AG04450 (cell line): ENCODE measurements around the gene TSC1. TPM values are rescaled to one million over a fixed set of nuclear protein-coding genes. Genes with fewer than 3 reads are reported as not detected.

Experiments used
- CTCF ChIA-PET: fragments of 300-600, 350-600 bp; formaldehyde crosslinking; extraction: SDS; loops from one replicate; lab custom pipeline; 2022; ENCODE audit warnings: antibody characterized with exemption, inconsistent platforms; lab: Charles Lee
- POLR2A ChIA-PET: fragments of 350-600 bp; formaldehyde crosslinking; extraction: SDS; loops from one replicate; lab custom pipeline; 2021; ENCODE audit warnings: antibody characterized with exemption, inconsistent platforms; lab: Yijun Ruan, JAX
- DNase-seq: peaks from one replicate; pipeline ENCODE4 v3.0.0-alpha.2; 2011; ENCODE audit warnings: low read depth, low spot score
- H3K27ac ChIP-seq: one replicate; pipeline ENCODE4 v1.5.1; 2012; ENCODE audit warnings: low read depth, low read length, control low read depth
- H3K27me3 ChIP-seq: one replicate; pipeline ENCODE4 v1.6.0; 2012; ENCODE audit warnings: low read length; ENCODE audit not compliant: control insufficient read depth, insufficient read depth
- H3K4me3 ChIP-seq: 2 replicates; pipeline ENCODE4 v1.5.1; 2011; ENCODE audit warnings: mild to moderate bottlenecking, low read depth, low read length, control low read depth
- H3K9me3 ChIP-seq: 2 replicates; pipeline ENCODE4 v1.5.1; 2012; ENCODE audit warnings: low read length; ENCODE audit not compliant: control insufficient read depth, insufficient read depth
- polyA plus RNA-seq: library from polyadenylated mRNA; depleted of rRNA; stranded (reverse); fragments of >200 nt; gene quantifications from 2 replicates; pipeline ENCODE4 v1.2.3, GENCODE V29; 2011
- TF ChIP-seq, protein P1 (sequence below): IDR thresholded peaks from 2 replicates; pipeline ENCODE4 v1.5.1; 2011; ENCODE audit warnings: low read depth, low read length, control low read depth, inconsistent platforms

Gene TSC1
- polyA plus RNA-seq, 1 experiment: 87.1 TPM

DNA sequence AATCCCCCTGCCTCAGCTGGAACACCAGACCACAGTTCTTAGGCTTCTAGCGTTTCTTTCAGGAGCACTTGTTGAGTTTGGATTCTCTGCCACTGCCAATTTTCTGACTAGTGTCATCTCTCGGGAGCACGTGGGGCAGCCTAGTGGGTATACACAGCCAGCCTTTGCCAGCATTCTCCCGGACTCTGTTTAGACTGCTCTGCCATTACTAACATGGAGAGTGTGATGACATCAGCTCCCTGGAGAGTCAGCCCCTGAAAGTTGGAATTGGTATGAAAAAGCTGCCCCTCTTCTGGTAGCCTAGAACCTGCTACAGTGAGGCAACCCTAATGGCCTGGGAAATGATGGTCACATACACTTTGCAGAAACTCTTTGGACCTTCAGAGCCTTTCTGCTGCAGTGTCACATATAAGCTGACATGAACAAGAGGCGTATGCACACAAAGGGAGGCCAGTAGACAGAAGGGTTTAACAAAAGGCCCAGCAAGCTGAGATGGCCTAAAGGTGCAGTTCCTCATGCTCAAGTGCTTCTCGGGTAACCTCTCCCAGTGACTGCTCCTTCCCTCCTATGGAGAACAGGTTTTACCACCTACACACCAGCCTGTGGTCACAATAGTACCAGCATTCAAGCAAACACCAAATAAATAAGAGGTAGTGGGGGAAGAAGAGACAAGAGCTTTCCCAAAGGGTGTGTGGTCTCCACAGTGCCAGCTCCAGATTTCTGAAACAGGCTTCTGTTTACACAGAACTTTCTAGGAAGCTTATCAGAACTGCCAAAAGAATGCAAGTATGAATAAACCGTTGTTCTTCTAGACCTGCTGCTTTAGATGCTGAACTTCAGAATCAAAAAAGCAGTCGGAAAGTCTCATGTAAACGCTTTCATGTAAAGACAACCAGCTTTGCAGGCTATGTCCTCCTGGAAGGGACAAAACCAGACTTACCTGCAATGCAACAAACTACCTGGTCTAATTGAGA is 49.3 kb downstream of the TSC1 start:
- TF ChIP-seq, protein P1, sequence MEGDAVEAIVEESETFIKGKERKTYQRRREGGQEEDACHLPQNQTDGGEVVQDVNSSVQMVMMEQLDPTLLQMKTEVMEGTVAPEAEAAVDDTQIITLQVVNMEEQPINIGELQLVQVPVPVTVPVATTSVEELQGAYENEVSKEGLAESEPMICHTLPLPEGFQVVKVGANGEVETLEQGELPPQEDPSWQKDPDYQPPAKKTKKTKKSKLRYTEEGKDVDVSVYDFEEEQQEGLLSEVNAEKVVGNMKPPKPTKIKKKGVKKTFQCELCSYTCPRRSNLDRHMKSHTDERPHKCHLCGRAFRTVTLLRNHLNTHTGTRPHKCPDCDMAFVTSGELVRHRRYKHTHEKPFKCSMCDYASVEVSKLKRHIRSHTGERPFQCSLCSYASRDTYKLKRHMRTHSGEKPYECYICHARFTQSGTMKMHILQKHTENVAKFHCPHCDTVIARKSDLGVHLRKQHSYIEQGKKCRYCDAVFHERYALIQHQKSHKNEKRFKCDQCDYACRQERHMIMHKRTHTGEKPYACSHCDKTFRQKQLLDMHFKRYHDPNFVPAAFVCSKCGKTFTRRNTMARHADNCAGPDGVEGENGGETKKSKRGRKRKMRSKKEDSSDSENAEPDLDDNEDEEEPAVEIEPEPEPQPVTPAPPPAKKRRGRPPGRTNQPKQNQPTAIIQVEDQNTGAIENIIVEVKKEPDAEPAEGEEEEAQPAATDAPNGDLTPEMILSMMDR: no peak
- CTCF ChIA-PET: interaction anchor here (4.3 kb wide), 1 partner anchor 7 kb away, joined by 23 read pairs; no protein-coding TSS in a partner anchor
- Histone ChIP-seq H3K27me3 (no peaks in the 10 kb centered on the region), H3K27ac (no peak overlapping the region), H3K9me3 (no peaks in the 10 kb centered on the region), H3K4me3 (no peak overlapping the region)
- no peak for DNase-seq
- POLR2A ChIA-PET: no interaction called here

DNA sequence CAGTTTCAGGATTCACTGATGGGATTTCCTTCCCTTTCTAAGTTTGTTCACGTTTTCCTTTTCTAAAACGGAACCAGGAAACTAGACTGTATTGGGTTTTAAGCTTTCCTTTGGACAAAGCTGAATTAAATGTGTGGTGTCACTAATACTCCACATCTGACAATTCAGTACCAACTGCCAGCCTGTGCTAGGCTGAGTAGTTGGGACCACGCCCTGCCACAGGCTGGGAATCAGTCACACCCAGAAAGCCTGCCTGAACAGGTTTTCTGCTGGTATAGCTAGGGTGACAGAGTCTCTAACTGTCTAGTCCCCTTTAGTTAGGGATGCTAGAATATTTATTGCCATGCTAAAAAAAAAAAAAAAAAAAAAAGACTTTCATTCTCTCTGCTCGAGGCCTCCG is 50.1 kb downstream of the TSC1 start:
- POLR2A ChIA-PET: no interaction called here
- TF ChIP-seq, protein P1: no peak
- DNase-seq: no peak
- CTCF ChIA-PET: interaction anchor here (4.3 kb wide), 1 partner anchor 8 kb away, joined by 23 read pairs; no protein-coding TSS in a partner anchor
- no peak overlapping the region for H3K27ac ChIP-seq
- H3K27me3 ChIP-seq: no peaks in the 10 kb centered on the region
- H3K4me3 ChIP-seq: no peak overlapping the region
- H3K9me3 ChIP-seq: no peaks in the 10 kb centered on the region

DNA sequence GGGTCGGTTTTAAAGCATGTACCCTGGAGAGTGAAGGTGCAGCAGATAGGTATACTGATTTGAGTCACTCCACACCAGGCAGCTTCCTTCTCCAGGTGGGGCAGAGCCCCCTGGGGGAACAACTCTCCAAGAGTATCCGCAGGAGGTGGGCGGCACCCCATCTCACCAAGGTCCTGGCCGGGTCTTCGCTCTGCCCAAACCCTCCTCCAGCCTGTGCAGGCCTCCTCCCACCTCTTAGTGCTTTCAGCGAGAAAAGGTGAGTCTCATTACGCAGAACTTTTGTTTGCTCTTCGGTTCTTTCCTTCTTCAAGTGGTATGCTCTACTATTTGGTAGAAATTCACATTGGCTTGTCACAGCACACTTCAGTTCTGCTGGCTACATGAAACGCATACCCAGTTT is 52.0 kb downstream of the TSC1 start:
- CTCF ChIA-PET: interaction anchor here (4.3 kb wide), 1 partner anchor 10 kb away, joined by 23 read pairs; no protein-coding TSS in a partner anchor
- TF ChIP-seq, protein P1: no peak
- Histone ChIP-seq H3K4me3 (no peak overlapping the region), H3K27me3 (no peaks in the 10 kb centered on the region), H3K27ac (no peak overlapping the region), H3K9me3 (no peaks in the 10 kb centered on the region)
- POLR2A ChIA-PET: interaction anchor here (0.6 kb wide), 1 partner anchor 39 kb away, joined by 4 read pairs; no protein-coding TSS in a partner anchor
- no peak for DNase-seq

DNA sequence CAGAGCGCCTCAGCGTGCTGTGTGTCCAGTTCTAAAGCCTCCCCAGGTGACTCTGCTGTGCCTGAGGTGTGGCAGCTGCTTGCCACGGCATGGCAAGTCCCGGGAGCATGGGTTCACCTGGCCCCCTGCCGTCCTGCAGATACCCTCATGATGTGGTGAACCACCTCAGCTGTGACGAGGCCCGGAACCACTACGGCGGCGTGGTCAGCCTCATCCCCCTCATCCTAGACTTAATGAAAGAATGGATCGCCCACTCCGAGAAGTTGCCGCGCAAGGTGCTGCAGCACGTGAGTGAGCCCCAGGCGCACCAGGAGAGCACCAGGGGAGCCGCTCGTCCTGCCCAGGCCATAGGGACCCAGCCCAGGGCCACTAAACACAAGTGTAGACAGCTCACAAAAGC is 56.3 kb downstream of the TSC1 start:
- Histone ChIP-seq H3K27me3 (no peaks in the 10 kb centered on the region), H3K27ac (no peak overlapping the region), H3K9me3 (no peaks in the 10 kb centered on the region), H3K4me3 (no peak overlapping the region)
- ChIA-PET POLR2A (no interaction called here), CTCF (interaction anchor here (1.2 kb wide), 1 partner anchor 13 kb away, joined by 4 read pairs; no protein-coding TSS in a partner anchor)
- DNase-seq: no peak
- TF ChIP-seq, protein P1: no peak
